ENCODE data around the gene PTPN1.
"Not testable (repeated sequence)": the region's sequence is repeated elsewhere in the genome, so short reads cannot be mapped to it uniquely, and the experiment has no call there.

The PTPN1 gene

DNA sequence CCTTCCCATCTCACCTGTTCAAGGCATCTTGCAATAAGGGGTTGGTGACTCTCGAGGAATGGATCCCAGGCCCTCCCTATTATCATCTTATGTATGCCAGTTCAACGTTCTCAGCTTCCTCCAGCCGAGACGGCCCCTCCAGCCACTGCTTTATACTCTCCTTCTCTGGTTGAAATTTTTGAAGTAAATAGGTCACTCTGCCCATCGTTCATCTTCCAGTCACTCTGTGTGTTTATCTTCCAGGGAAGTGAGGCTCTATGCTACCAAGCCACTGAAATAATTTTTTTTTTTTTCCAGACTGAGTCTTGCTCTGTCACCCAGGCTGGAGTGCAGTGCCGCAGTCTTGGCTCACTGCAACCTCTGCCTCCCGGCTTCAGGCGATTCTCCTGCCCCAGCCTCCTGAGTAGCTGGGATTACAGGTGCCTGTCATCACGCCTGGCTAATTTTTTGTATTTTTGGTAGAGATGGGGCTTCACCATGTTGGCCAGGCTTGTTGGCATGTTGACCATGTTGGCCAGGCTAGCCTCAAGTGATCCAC, 17.0 kb downstream of the PTPN1 start:
- in situ Hi-C loops (cut with MboI; ENCODE audit: low sequenced_read_pairs) = no loop called here

DNA sequence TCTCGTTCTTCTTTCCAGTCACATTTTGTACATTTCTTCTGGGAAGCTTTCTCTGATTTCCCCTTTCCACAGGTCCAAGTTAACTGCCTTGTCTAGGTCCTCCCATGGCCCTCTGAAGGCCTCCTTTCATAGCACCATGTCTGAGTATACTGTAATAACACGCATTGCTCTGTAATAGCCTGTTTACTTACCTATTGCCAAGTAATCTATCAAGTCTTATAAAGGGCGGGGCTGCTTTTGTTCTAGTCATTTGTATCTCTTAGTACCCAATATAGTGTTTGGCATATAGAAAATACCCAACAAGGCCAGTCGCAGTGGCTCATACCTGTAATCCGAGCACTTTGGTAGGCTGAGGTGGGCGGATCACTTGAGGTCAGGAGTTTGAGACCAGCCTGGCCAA, 17.9 kb downstream of the PTPN1 start:
- in situ Hi-C loops (cut with MboI; ENCODE audit: low sequenced_read_pairs) = no loop called here

DNA sequence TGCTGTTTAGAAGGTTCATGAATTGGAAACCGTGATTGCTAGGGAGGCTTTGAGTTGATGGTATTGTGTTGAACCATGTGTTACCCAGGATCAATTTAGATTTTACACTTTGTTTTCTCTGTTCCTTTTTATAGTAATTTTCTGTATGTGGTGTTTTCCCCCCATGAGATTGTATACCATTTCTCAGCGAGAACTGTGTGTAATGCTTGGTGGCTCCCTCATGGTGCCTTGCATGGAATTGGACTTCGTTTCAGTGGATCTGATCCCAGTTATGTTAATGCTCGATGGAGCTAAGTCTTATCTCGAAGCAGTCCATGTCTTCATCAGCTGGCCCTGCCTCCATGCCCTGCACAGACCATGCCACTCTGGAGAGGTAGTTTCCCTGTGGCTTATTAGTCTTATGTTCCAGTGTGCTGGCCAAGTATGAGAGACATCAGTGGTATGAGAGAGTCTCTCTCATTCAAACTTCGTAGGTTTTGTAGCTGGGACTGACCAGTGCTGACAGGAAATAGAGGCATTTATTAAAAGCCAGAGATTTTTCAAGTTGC, 18.7 kb downstream of the PTPN1 start:
- in situ Hi-C loops (cut with MboI; ENCODE audit: low sequenced_read_pairs) = no loop called here

DNA sequence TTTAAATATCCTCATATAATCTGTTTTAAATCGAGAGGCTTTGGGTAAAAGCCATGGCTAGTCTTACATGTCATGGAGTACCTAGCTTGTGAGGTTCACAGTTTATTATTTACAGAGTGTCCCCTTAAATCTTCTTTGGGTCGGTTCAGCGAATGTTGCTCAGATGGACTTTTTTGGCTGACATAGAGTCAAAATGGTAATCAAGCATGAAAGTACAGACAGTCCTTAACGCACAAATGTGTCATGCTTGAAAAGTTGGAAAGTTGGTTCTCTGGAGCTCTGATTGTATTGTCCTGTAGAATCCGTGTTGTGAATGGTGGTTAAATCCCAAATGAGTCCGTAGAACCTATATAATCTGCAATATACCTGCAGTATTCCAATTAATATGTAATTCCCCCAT, 22.0 kb downstream of the PTPN1 start:
- in situ Hi-C loops (cut with MboI; ENCODE audit: low sequenced_read_pairs) = no loop called here

DNA sequence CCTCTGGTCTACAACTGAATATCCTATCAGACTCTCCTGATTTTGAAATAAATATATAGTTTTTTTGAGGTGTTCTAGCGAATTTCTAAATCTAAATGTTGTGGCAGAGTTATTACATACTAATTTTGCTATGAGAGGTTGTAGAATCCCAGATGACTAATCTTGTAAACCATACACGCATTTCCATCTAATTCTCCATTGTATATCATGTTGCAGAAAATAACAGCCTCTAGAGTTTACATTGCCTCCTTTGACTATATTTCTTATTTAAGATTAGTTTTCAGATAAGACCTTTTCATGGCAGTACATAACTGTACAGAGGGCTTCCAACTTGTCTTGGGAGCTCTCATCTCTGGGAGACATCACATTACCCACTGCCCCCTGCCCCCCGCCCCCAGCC, 22.9 kb downstream of the PTPN1 start:
- in situ Hi-C loops (cut with MboI; ENCODE audit: low sequenced_read_pairs) = no loop called here

DNA sequence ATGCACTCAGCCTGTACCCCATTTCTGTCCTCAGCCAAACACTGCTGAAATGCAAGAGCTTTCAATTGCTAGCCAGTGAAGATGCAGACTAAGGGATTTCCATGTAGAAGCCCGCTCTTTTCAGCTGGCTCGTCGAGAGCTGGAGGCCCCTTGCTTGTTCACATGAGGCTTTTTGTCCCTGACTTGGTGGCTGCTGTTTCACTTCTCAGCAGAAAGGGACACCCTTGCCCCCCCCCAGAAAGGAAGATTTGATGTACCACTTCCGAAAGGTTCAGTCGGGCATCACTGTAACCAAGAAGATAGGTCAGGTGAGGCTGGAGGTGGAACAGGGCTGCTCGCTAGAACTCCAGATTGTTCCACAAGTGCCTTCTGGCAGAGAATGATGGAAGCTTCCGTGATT, 23.3 kb downstream of the PTPN1 start:
- in situ Hi-C loops (cut with MboI; ENCODE audit: low sequenced_read_pairs) = no loop called here

DNA sequence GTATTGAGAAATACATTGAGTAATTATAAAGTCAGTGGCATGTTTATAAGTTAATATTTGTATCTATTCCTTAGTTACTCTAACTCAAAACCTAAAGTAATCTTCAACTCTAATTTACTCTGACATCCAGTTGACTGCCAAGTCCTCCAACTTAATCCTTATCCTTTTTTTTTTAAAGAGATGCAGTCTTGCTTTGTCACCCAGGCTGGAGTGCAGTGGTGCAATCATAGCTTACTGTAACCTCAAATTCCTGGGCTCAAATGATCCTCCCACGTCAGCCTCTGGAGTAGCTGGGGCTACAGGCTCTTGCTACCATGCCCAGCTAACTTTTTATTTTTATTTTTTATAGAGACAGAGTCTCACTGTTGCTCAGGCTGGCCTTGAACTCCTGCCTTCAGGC, 24.4 kb downstream of the PTPN1 start:
- in situ Hi-C loops (cut with MboI; ENCODE audit: low sequenced_read_pairs) = no loop called here

DNA sequence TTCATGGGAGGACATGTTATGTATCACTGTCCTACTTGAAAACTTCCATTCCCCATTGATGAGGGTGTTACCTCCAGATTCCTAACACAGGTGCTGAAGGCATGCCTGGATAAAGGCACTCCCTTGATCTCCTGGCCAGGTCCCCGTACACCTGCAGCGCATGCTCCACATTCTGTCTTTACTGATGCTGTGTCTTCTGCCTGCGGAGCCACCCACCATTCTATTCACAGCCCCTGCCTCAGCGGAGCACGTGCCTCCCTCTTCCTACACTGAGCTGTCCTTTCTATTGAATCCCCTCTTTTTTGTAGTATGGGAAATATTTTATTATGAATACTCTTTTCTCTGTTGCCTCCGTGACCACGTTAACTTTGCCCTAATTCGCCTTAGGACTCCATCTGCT, 25.0 kb downstream of the PTPN1 start:
- in situ Hi-C loops (cut with MboI; ENCODE audit: low sequenced_read_pairs) = no loop called here

DNA sequence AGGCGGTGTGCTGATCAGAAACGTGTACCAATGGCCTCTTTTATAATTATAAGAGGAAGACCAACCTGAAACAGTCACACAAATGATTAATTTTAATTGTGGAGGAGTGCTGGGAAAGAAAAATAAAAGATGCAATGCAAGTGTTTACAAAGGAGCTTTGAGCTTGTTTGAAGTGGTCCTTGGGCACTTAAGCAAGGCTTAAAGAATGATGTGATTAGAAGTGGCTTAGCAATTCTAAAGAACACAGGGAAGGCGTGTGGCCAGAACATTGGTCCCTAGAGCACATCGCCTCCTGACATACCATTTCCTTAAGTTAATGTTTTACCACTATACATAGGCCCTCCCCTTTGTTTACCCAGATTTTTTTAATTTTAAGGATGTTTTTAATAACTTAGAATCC, 26.1 kb downstream of the PTPN1 start:
- in situ Hi-C loops (cut with MboI; ENCODE audit: low sequenced_read_pairs) = no loop called here

DNA sequence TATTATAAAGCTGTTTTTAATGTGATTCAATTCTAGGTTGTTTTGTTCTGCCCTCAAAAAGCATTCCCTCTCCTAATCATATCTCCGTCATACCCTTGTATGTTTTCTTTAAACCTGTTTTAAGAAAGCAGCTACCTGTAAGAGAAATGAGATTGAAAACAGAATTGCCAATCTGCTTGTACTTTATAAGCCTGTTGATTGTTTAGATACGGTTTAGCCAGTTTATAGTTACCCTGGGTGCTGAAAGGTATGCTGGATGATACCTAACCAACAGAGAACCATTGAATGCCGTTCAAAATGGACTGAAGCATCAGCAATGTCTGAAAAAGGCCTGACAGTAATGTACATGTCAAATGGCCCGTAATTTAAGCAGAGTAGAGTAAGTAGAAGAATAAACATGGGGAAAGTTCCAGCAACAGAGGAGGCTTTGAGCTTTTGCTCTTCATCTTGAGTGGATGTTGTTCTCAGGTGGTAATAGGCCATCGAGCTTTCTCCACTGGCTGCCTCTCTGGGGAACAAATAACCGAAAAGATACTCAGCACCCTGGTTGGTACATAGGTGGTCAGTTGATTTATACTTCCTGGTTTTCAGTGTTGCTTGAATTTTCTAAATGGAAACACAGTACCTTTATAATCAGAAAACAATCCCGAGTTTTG, 27.5 kb downstream of the PTPN1 start:
- in situ Hi-C loops (cut with MboI; ENCODE audit: low sequenced_read_pairs) = no loop called here

DNA sequence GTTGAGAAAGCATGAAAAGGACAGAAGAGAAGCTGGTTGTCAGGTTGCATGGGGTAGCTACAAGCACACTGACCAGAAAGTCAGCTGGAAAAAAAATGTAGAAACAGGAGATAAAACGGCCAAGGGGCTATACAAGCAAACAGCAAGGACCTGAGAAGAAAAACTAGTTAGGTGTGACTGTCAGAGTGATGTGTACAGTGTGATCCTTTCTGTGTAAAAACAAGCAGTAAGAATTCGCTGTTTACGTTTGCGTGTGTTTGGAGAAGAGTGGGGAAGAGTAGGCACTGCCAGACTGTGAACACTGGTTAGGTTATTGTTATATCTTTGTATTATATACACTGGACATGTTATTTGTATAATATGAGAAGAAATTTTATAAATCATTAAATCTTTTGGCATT, 28.1 kb downstream of the PTPN1 start:
- in situ Hi-C loops (cut with MboI; ENCODE audit: low sequenced_read_pairs) = no loop called here

DNA sequence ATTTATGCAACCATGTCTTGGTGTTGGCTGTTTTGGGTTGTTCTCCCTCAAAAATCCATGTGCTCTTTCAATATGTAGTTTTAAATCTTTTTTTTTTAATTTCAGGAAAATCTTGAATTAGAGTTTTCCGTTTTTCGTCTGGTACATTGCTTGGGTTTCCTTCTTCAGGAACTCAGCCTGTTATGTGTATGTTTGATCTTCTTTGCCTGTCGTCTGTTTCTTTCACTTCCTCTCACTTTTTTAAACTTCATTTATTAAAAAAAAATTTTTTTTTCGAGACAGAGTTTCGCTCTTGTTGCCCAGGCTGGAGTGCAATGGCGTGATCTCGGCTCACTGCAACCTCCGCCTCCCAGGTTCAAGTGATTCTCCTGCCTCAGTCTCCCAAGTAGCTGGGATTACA, 29.6 kb downstream of the PTPN1 start:
- in situ Hi-C loops (cut with MboI; ENCODE audit: low sequenced_read_pairs) = not testable (repeated sequence)

DNA sequence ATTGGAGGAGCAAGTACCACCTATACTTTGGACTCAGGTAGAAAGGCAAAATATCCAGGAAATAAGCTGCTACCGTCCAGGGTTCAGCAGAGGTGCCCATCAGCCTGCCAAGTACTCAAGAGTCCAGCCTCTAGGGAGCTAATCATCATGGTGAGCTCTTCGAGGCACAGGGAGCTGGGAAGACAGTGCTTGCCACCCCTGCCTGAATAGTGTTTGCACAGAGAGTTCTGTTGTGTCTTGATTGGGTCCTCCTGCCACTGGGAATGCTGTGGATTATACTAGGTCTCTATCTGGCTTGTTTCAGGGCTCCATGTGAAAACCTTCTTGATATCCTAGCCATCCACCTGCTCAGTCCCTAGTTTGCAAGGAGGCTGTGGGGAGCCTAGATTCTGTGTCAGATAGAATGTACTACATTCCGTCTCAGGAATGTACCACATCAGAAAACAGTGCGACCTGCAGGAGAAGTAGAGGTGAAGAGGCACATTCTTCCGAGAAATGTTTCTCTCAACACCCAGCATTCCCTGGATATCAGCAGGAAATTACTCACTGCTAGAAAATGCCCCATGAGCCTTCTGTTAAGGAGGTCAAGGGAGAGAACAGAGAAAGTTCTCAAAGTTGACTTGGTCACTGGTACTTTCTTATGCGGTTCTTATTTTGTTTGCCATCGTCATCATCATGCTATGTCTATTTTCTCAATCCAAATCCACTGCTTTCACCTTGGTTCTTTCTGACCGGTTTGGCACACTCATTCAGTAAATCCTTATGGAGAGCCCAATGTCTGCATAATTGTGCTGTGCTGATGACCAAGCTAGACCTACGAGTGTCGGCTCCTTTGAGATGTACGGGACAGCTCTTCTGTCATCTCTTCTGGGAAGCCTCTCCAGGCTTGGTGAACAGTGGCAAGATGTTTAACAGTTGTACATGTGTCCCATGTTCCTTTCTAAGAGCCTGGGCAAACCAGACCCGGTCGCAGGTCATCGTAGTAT, 30.7 kb downstream of the PTPN1 start:
- in situ Hi-C loops (cut with MboI; ENCODE audit: low sequenced_read_pairs) = no loop called here

DNA sequence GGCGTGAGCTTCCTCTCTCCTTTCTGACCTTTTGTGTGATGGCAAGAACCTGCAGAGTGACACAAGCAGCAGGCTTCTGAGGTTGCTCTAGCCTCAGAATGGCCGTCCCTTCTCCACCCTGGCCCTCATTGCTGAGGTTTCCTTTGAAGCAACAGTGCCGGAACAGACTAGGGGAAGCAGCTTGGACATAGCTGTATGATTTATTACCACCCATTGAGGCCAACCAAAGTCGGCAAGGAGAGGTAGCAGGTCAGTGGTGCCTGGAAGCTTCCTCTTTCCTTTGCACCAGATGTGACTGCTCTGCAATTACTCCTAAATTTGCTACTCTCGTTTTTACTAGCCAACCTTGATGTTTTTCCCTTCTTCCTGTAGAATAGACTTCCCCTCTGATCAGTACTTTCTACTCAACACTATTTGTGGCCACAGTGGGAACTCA, 31.4 kb downstream of the PTPN1 start:
- in situ Hi-C loops (cut with MboI; ENCODE audit: low sequenced_read_pairs) = no loop called here

DNA sequence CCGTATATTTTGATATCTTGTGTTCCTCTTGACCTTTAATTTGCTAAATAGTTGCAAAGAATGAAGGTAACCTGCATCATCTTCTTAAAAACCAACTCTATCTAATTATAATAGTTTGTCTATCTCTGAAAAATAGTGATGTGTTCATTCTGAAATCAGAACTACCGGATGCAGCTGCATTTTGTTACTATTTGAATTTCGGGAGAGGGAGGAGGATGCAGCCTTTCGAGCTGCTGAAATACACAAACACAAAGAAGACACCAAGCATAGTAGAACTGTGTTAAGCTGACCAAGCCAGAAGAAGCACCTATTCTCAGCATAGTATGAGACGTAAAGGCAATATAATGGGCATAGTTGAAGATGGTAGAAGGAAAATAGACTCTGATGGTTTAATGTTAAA, 33.1 kb downstream of the PTPN1 start:
- in situ Hi-C loops (cut with MboI; ENCODE audit: low sequenced_read_pairs) = no loop called here

DNA sequence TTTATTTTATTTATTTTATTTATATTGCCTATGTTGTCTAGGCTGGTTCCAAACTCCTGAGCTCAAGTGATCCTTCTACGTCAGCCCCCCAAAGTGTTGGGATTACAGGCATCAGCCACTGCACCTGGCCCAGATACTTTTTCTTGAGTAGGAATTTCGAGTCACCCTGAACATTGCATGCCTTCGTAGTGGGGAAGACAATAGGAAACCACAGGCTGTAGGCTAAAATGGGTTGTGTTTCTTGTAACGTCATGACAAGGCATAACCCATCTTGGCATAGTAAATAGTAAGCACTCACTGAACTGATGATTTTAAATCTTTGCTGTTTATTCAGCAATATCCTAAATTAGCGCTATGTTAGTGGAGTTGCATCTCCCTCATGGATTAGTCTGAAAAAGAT, 34.9 kb downstream of the PTPN1 start:
- in situ Hi-C loops (cut with MboI; ENCODE audit: low sequenced_read_pairs) = no loop called here

DNA sequence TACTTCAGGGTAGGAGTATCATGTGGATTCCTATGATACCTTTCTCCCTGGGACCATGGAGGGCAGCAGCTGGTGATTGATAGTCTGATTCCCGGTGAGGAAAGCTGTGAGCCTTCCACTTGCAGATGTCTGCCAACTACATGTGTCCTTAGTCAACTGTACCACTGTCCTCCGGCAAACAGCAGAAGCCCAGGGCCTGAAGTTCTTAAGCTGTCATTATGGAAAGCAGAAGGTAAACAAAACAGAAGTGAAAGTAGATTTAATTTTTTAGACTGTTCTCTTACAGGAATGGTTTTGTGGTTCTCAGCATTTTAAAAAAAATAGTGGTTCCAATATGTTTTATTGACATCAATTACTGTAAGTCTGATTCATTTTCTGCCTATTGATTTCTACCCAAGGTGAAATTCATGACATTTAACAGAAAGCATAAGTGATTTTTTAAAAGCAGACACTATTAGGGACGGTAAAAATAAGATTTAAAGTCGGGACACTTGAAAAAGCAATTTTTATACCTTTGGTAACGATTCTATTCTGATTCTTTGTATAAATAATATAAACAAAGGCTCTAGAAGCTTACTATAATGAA, 36.6 kb downstream of the PTPN1 start:
- in situ Hi-C loops (cut with MboI; ENCODE audit: low sequenced_read_pairs) = no loop called here

DNA sequence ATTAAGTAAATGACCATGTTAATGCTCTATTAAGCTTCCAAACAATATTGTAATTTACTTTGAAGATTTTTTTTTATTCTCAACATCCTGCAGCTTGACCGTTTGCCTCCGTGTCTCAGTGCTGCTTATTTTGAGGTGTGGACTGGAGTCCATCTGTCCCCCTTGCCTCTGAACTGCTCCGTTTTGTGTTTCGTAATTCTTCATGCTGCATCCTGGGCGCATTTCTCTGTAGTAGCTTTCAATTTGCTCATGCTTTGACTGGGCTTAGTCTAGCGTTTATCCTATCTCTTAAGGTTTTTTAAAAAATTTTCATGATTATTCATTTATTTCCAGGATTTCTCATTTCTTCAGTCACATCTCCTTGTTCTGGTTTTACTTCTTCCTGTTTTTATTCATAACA, 37.8 kb downstream of the PTPN1 start:
- in situ Hi-C loops (cut with MboI; ENCODE audit: low sequenced_read_pairs) = no loop called here

DNA sequence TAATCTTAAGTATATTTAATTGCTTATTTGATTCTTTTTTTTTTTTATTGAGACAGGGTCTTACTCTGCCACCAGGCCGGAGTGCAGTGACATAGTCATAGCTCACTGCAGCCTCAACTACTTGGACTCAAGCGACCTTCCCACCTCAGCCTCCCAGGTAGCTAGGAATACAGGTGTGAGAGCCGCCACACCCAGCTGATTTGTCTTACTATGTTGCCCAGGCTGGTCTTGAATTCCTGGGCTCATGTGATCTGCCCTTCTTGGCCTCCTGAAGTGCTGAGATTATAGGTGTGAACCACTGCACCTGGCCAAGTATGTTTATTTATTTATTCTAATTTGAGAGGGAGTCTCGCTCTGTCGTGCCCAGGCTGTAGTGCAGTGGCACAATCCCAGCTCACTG, 38.2 kb downstream of the PTPN1 start:
- in situ Hi-C loops (cut with MboI; ENCODE audit: low sequenced_read_pairs) = no loop called here

DNA sequence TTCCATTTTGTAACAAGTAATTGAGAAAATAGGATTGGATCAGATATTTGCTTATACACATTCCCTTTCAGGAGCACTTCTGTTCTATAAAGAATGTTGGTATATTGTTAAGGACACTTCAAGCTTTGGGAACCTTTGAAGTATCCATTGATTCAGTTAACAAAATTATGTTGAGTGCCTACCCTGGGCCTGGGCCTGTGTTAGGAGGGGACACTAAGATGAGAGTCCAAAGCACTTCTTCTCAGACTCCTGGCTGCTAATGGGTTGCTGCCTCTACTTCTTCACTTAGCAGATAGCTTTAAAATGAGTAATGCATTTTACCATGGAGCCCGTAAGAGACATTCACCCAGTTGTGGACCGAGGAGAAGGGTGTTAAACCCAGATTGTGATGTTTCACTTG, 40.3 kb downstream of the PTPN1 start:
- in situ Hi-C loops (cut with MboI; ENCODE audit: low sequenced_read_pairs) = no loop called here

DNA sequence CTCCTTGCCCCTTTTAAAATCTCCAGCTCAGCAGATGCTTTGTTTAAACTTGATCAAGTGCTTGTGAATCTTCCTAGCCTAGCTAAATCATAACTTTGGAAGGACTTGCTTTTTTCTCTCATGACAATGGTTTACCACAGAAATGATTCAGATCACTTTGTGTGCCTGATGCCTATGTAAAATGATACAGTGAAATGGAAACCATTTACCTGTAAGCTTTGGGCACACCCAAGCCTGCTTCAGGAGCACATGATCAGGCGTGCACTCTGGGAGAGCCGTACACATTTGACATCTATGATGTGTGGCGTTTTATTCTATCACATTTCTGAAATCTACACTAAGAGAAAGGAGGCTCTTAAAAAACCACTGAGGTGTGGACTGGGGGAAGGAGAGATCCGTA, 41.1 kb downstream of the PTPN1 start:
- in situ Hi-C loops (cut with MboI; ENCODE audit: low sequenced_read_pairs) = no loop called here

Measured in HL-60/S4 (cell line).